HepG2 (cell line): Measurements from ENCODE around the gene LYPD4. TPM values are rescaled to one million over a fixed set of nuclear protein-coding genes. Genes with fewer than 3 reads are reported as not detected.
A peak's percentile ranks its signal among the peaks of the same experiment; 100 is the strongest.

Experiments used
- AGO2 ChIP-seq: fragments of 200-400 bp; formaldehyde crosslinking; optimal IDR thresholded peaks from 2 replicates; pipeline ENCODE3; 2017; ENCODE audit warnings: mild to moderate bottlenecking, low read depth, low read length, moderate library complexity
- ATF1 ChIP-seq: IDR thresholded peaks from 2 replicates; pipeline ENCODE4 v1.6.1; 2016; ENCODE audit warnings: mild to moderate bottlenecking, control low read depth
- ATF2 ChIP-seq: sonication (generic); formaldehyde crosslinking; IDR thresholded peaks from 2 replicates; pipeline ENCODE4 v1.4.0; 2020; ENCODE audit warnings: missing genetic modification reagents
- CENPT ChIP-seq: sonication (generic); formaldehyde crosslinking; IDR thresholded peaks from 2 replicates; pipeline ENCODE4 v1.8.0; 2022; ENCODE audit warnings: low read depth, mild to moderate bottlenecking, moderate library complexity, missing genetic modification reagents
- CREBL2 ChIP-seq: sonication (generic); formaldehyde crosslinking; IDR thresholded peaks from 2 replicates; pipeline ENCODE4 v1.8.1; 2023; ENCODE audit warnings: missing genetic modification reagents, mild to moderate bottlenecking, borderline replicate concordance
- GPN1 ChIP-seq: sonication (generic); formaldehyde crosslinking; IDR thresholded peaks from 2 replicates; pipeline ENCODE4 v1.5.1; 2020; ENCODE audit warnings: missing genetic modification reagents, borderline replicate concordance
- HNRNPK ChIP-seq: fragments of 200-400 bp; formaldehyde crosslinking; IDR thresholded peaks from 2 replicates; pipeline ENCODE4 v1.6.1; 2018; ENCODE audit warnings: low read length, low read depth, moderate library complexity, mild to moderate bottlenecking; ENCODE audit not compliant: poor library complexity, severe bottlenecking
- IRX3 ChIP-seq: sonication (generic); formaldehyde crosslinking; IDR thresholded peaks from 2 replicates; pipeline ENCODE4 v1.8.1; 2023; ENCODE audit warnings: mild to moderate bottlenecking, low read depth, missing genetic modification reagents, borderline replicate concordance
- MEIS2 ChIP-seq: sonication (generic); formaldehyde crosslinking; IDR thresholded peaks from 2 replicates; pipeline ENCODE4 v1.9.0; 2021; ENCODE audit warnings: mild to moderate bottlenecking, missing genetic modification reagents
- MYNN ChIP-seq: sonication (generic); formaldehyde crosslinking; IDR thresholded peaks from 2 replicates; pipeline ENCODE4 v1.4.0; 2020; ENCODE audit warnings: mild to moderate bottlenecking, low read depth, missing genetic modification reagents
- NFRKB ChIP-seq: fragments of 450-650 bp; IDR thresholded peaks from 2 replicates; pipeline ENCODE4 v1.6.1; 2017
- POLR2AphosphoS5 ChIP-seq: IDR thresholded peaks from 2 replicates; pipeline ENCODE4 v1.6.1; 2012; ENCODE audit warnings: low read depth, low read length
- TAF15 ChIP-seq: fragments of 200-400 bp; formaldehyde crosslinking; IDR thresholded peaks from one replicate; pipeline ENCODE4 v1.6.1; 2018; ENCODE audit warnings: mild to moderate bottlenecking, low read depth, low read length; ENCODE audit not compliant: poor library complexity, severe bottlenecking
- TBP ChIP-seq: sonication (generic); formaldehyde crosslinking; IDR thresholded peaks from 2 replicates; pipeline ENCODE4 v1.5.0; 2020; ENCODE audit warnings: missing genetic modification reagents
- TEF ChIP-seq: sonication (generic); formaldehyde crosslinking; IDR thresholded peaks from 2 replicates; pipeline ENCODE4 v1.5.0; 2020; ENCODE audit warnings: missing genetic modification reagents
- TP53 ChIP-seq: sonication (generic); formaldehyde crosslinking; conservative IDR thresholded peaks from 2 replicates; pipeline ENCODE4 v1.4.0; 2020; ENCODE audit warnings: missing genetic modification reagents
- ZBTB21 ChIP-seq: sonication (generic); formaldehyde crosslinking; IDR thresholded peaks from 2 replicates; pipeline ENCODE4 v1.4.0; 2020; ENCODE audit warnings: missing genetic modification reagents
- ZBTB7A ChIP-seq: sonication (generic); formaldehyde crosslinking; IDR thresholded peaks from 2 replicates; pipeline ENCODE4 v1.8.0; 2022; ENCODE audit warnings: mild to moderate bottlenecking, missing genetic modification reagents
- ZNF10 ChIP-seq: sonication (generic); formaldehyde crosslinking; IDR thresholded peaks from 2 replicates; pipeline ENCODE4 v1.4.0; 2020; ENCODE audit warnings: mild to moderate bottlenecking, low read depth, missing genetic modification reagents, borderline replicate concordance
- ZNF3 ChIP-seq: IDR thresholded peaks from 2 replicates; pipeline ENCODE4 v1.7.0; 2017; ENCODE audit warnings: inconsistent platforms
- ZNF44 ChIP-seq: sonication (generic); formaldehyde crosslinking; IDR thresholded peaks from 2 replicates; pipeline ENCODE4 v1.5.1; 2020; ENCODE audit warnings: mild to moderate bottlenecking, missing genetic modification reagents
- ZNF7 ChIP-seq: IDR thresholded peaks from 2 replicates; pipeline ENCODE4 v1.6.1; 2016; ENCODE audit warnings: missing biosample characterization, missing genetic modification reagents
- ZNF703 ChIP-seq: sonication (generic); formaldehyde crosslinking; IDR thresholded peaks from 2 replicates; pipeline ENCODE4 v1.5.1; 2020; ENCODE audit warnings: missing genetic modification reagents, mild to moderate bottlenecking, moderate library complexity, borderline replicate concordance
- ZNF770 ChIP-seq: sonication (generic); formaldehyde crosslinking; IDR thresholded peaks from 2 replicates; pipeline ENCODE4 v1.5.0; 2020; ENCODE audit warnings: mild to moderate bottlenecking, missing genetic modification reagents
- ZNF777 ChIP-seq: sonication (generic); formaldehyde crosslinking; IDR thresholded peaks from 2 replicates; pipeline ENCODE4 v1.4.0; 2020; ENCODE audit warnings: missing genetic modification reagents
- polyA plus RNA-seq, 8 experiments: library from polyadenylated mRNA; depleted of rRNA in 3 of 8; stranded (reverse) in 7 of 8; unstranded in 1 of 8; fragments of >200 nt; fragmentation: Illumina TruSeq in 4 of 8; extraction: Trizol in 4 of 8; gene quantifications; 2 replicates each; pipeline versions ENCODE4 v1.2.1 to v1.2.3, GENCODE V29; 2011 to 2016; ENCODE audit warnings: low read depth in 4 of 8, missing spikeins in 1 of 8, mixed read lengths in 1 of 8; ENCODE audit not compliant: insufficient read depth in 1 of 8
- total RNA-seq, 5 experiments: library from RNA; depleted of rRNA; stranded (reverse); fragments of >200 nt; fragmentation: Illumina TruSeq; extraction: Trizol; gene quantifications; 2 replicates each; pipeline ENCODE4 v1.2.3, GENCODE V29; 2016; ENCODE audit warnings: low read depth in 1 of 5
- TF ChIP-seq, protein P1 (sequence below): sonication (generic); formaldehyde crosslinking; conservative IDR thresholded peaks from 2 replicates; pipeline ENCODE4 v1.5.0; 2020; ENCODE audit warnings: missing genetic modification reagents

LYPD4 gene
- total and polyA plus RNA-seq, 2 of the 13 experiments (the other 11 are each of a cell fraction or from before 2014, with no cell fraction given) = not detected

DNA sequence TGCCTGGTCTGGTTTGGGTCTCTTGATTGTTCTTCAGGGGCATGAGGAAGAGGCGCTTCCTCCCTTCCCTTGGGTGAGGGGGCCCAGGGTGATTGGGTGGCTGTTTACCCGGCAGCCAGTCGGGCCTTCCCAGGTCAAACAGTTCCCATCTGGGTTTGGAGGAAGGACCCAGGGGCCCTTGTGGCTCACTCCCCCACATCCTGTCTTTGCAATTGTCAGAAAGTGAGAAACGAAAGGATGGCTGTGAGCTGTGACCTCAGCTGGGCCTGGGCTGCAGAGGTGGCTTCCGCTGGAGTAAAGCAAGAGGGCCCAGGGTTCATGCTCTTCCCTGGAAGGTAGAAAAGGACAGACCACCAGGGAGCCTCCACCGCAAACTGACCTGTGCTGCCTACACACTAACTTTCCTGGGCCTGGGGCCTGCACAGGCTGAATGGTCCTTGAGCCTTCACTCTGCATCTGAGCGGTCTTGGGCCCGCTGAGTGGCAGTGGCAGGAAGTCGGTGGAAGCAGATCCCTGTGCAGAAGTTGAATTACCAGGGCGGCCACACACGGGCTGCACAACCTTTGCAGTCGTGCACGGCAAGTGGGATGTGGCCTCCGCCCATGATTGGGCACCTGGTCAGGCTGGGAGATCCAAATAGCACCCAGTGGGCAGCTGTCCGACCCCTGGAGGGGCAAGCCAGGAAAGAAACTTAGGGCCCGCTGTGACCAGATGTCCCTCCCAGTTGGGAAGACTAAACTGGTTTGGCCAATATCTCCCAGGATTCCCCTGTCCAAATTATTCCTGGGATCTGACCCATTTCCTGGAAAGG lies 27.3 kb upstream of the LYPD4 start (continued):
- TF ChIP-seq HNRNPK (no peak), ZBTB21 (CRISPR knock-in tag) (no peak), ZBTB7A (CRISPR knock-in tag) (no peak), ZNF703 (CRISPR knock-in tag) (no peak), POLR2AphosphoS5 (peak; percentile 28; the same call in 1 of the 2 replicates), NFRKB (no peak), ATF2 (CRISPR knock-in tag) (no peak), ZNF10 (CRISPR knock-in tag) (no peak), MEIS2 (CRISPR knock-in tag) (no peak), IRX3 (CRISPR knock-in tag) (no peak), ZNF7 (CRISPR knock-in tag) (0 out of 2 replicates have a peak, but pooled peaks have one; percentile 9), TBP (no peak), ZNF777 (CRISPR knock-in tag) (no peak), MYNN (no peak), TAF15 (peak; percentile 74), GPN1 (no peak), TEF (no peak), CENPT (CRISPR knock-in tag) (no peak), ZNF44 (CRISPR knock-in tag) (no peak), TP53 (CRISPR knock-in tag) (no peak), ZNF3 (CRISPR knock-in tag) (no peak), CREBL2 (CRISPR knock-in tag) (no peak), AGO2 (peak; percentile 100), ATF1 (CRISPR knock-in tag) (no peak), ZNF770 (CRISPR knock-in tag) (no peak)
- TF ChIP-seq, protein P1, sequence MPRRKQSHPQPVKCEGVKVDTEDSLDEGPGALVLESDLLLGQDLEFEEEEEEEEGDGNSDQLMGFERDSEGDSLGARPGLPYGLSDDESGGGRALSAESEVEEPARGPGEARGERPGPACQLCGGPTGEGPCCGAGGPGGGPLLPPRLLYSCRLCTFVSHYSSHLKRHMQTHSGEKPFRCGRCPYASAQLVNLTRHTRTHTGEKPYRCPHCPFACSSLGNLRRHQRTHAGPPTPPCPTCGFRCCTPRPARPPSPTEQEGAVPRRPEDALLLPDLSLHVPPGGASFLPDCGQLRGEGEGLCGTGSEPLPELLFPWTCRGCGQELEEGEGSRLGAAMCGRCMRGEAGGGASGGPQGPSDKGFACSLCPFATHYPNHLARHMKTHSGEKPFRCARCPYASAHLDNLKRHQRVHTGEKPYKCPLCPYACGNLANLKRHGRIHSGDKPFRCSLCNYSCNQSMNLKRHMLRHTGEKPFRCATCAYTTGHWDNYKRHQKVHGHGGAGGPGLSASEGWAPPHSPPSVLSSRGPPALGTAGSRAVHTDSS (CRISPR knock-in tag) = no peak
